ENCODE measurements around the gene ASIC3. TPM values are rescaled to one million over a fixed set of nuclear protein-coding genes. Genes with fewer than 3 reads are reported as not detected.
"Not testable (repeated sequence)": the region's sequence is repeated elsewhere in the genome, so short reads cannot be mapped to it uniquely, and the experiment has no call there.

Gene ASIC3
- total RNA-seq, 1 experiment from 2014 or later = 0.76 TPM

DNA sequence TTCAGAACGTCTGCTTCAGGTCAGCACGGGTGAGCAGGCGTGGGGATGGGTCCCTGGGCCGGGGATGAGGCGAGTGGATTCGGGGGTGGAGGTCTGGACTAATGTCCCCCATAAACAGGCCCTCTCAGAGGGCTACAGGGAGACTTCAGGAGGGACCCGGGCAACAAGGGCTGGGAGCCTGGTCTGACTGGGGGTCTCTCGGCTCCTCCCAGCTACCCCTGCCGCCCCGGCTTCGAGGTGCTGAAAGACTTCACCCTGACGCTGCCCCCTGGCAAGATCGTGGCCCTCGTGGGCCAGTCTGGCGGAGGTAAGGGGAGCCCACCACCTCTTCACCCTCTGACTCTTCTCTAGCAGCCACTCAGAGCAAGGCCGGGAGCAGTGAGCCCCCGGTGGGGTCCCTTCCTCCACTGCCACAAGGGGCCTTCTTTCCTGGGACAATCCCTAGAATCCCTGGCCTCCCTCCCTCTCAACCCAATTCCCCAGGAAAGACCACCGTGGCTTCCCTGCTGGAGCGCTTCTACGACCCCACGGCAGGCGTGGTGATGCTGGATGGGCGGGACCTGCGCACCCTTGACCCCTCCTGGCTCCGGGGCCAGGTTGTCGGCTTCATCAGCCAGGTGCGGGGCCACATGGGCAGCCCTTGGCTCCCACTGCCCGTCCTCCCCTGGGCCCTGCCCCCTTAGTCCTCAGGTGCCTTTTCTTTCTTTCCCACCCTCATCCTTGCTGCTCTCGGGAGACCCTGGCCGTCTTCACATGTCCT, 7.5 kb upstream of the ASIC3 start:
- Histone ChIP-seq H3K36me3 (no peaks in the 10 kb centered on the region), H3K27me3 (no peaks in the 10 kb centered on the region), H3K9me3 (no peaks in the 10 kb centered on the region), H3K4me3 (no peak overlapping the region)
- no peak for DNase-seq

- not testable (repeated sequence) for DNase-seq, H3K36me3 ChIP-seq, H3K9me3 ChIP-seq, H3K27me3 ChIP-seq, H3K4me3 ChIP-seq
Measured at GRCh38 chr7:151043449-151043848, 4.9 kb upstream of the ASIC3 start.

DNA sequence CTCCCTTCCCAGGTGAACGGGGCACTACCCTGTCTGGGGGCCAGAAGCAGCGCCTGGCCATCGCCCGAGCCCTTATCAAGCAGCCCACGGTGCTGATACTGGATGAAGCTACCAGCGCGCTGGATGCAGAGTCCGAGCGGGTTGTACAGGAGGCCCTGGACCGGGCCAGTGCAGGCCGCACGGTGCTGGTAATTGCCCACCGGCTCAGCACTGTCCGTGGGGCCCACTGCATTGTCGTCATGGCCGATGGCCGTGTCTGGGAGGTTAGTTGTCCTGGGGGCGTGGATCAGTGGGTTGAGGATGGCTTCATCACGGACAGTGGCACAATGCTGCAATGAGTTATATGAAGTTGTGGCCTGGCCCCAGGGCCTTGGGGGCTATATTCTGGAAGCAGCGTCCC, 4.4 kb upstream of the ASIC3 start:
- Histone ChIP-seq H3K9me3 (no peaks in the 10 kb centered on the region), H3K36me3 (no peaks in the 10 kb centered on the region), H3K4me3 (no peak overlapping the region), H3K27me3 (no peaks in the 10 kb centered on the region)
- no peak for DNase-seq

- Histone ChIP-seq H3K36me3 (no peaks in the 10 kb centered on the region), H3K9me3 (no peaks in the 10 kb centered on the region), H3K4me3 (no peak overlapping the region), H3K27me3 (no peaks in the 10 kb centered on the region)
- DNase-seq = no peak
Measured at GRCh38 chr7:151045262-151045661, 3.1 kb upstream of the ASIC3 start.

DNA sequence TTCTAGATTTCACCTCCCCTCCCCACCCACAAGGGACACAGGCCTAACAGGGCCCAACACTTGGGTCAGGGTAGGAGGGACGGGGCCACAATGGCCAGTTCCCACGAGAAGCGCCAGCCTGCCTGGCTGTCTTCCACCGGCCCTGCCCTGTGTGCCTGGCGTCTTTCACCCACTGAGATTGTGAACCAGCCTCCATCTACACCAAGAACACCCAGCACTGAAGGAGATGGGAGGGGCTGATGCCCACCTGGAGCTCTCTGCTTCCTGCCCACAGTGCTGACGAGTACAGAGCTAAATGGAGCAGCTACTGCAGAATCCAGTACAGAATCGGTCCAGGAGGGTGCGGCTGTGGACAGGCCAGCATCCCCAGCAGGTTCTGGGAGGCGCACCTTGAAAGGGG, 2.4 kb upstream of the ASIC3 start:
- no peaks in the 10 kb centered on the region for H3K36me3 ChIP-seq
- DNase-seq = no peak
- H3K9me3 ChIP-seq = no peaks in the 10 kb centered on the region
- H3K27me3 ChIP-seq = no peaks in the 10 kb centered on the region
- no peak overlapping the region for H3K4me3 ChIP-seq

DNA sequence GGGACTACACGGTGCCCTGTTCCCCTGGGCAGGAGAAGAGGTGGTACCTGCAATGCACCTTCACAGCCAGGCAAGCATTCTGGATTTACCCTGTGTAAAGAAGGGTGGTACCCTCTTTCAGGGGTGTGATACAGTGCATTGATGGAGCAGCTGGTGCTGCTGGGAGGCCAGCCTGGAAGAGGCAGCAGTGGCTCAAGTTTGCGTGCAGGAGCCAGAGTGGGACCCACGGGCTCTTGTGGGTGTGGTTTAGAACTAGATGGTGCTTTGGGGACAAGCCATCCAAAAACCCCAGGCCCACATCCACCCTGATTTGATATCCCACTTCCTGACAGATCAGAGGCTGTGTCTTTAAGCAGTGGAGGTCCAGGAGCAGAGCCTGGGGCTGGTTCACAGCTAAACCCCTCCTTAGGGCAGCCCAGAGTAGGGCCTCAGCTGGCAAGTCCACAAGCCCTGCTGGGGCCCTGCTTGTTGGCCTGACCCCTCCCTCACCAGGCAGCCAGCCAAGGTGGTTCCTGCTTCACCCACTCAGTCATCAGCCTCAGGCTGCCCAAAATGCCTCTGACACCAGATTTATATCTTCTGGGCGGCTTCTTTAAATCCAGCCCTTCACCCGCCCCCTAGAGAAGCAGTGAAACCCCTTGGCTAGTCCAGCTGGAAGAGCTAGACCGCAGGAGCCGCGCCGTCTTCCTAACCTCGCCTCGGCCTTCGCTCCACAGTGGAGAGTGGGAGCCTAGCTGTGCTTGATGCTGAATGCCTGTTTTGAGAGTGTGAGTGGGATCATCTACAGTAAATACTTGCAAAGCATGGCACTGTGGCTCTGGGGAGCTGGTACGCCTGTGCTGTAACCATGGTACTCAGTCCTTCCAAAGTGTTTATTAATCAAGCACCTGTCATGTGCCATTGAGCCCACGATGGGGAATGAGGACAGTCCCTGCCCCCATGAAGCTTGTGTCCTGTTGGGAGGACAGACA, 1.4 kb upstream of the ASIC3 start:
- peak; percentile 83 for DNase-seq
- Histone ChIP-seq H3K27me3 (no peaks in the 10 kb centered on the region), H3K4me3 (no peak overlapping the region), H3K9me3 (no peaks in the 10 kb centered on the region), H3K36me3 (no peaks in the 10 kb centered on the region)

- H3K4me3 ChIP-seq = no peak overlapping the region
- no peak for DNase-seq
- no peaks in the 10 kb centered on the region for H3K36me3 ChIP-seq
- no peaks in the 10 kb centered on the region for H3K9me3 ChIP-seq
- H3K27me3 ChIP-seq = no peaks in the 10 kb centered on the region
Measured at GRCh38 chr7:151048911-151049463, 656 bp downstream of the ASIC3 start.

DNA sequence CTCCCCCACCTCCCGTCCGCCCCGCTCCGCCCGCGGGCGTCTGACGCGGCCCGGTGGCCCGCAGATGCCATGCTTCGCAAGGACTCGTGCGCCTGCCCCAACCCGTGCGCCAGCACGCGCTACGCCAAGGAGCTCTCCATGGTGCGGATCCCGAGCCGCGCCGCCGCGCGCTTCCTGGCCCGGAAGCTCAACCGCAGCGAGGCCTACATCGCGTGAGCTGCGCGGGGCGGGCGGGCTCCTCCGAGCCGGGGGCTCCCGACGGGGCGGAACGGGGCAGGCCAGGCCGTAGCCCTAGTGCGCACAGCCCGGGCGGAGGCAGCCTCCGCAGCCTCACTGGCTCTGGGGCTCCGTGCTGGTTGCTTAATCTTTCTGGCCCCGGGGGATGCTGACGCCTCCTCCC, 2.8 kb downstream of the ASIC3 start:
- no peak for DNase-seq
- Histone ChIP-seq H3K27me3 (no peaks in the 10 kb centered on the region), H3K9me3 (no peaks in the 10 kb centered on the region), H3K36me3 (no peaks in the 10 kb centered on the region), H3K4me3 (no peak overlapping the region)

- Histone ChIP-seq H3K4me3 (no peak overlapping the region), H3K27me3 (no peaks in the 10 kb centered on the region), H3K36me3 (no peaks in the 10 kb centered on the region), H3K9me3 (no peaks in the 10 kb centered on the region)
- DNase-seq = no peak
Measured at GRCh38 chr7:151053096-151053495, 4.8 kb downstream of the ASIC3 start.

GRCh38 chr7:151053751-151054150, 5.4 kb downstream of the ASIC3 start:
- H3K4me3 ChIP-seq = no peak overlapping the region
- no peak for DNase-seq
- H3K36me3 ChIP-seq = no peaks in the 10 kb centered on the region
- no peaks in the 10 kb centered on the region for H3K9me3 ChIP-seq
- H3K27me3 ChIP-seq = no peaks in the 10 kb centered on the region

DNA sequence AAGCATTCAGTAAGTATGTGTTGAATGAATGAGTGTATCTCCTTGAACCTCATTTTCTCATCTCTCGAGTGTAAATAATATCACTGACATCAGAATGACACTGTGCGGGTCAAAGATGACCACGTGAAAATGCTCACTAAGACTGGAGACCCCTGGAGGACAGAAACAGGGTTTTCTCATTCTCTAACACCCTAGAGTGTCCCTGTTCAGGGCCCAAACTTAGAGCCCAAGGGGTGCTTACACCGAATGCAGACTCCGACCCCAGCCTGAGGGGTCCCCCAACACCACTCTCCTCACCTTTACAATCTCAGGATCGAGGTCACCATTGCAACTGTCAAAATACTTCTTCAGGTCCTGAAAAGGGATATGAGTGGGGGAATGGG, 7.9 kb downstream of the ASIC3 start:
- no peak for DNase-seq
- Histone ChIP-seq H3K27me3 (no peaks in the 10 kb centered on the region), H3K4me3 (no peak overlapping the region), H3K9me3 (no peaks in the 10 kb centered on the region), H3K36me3 (no peaks in the 10 kb centered on the region)

DNA sequence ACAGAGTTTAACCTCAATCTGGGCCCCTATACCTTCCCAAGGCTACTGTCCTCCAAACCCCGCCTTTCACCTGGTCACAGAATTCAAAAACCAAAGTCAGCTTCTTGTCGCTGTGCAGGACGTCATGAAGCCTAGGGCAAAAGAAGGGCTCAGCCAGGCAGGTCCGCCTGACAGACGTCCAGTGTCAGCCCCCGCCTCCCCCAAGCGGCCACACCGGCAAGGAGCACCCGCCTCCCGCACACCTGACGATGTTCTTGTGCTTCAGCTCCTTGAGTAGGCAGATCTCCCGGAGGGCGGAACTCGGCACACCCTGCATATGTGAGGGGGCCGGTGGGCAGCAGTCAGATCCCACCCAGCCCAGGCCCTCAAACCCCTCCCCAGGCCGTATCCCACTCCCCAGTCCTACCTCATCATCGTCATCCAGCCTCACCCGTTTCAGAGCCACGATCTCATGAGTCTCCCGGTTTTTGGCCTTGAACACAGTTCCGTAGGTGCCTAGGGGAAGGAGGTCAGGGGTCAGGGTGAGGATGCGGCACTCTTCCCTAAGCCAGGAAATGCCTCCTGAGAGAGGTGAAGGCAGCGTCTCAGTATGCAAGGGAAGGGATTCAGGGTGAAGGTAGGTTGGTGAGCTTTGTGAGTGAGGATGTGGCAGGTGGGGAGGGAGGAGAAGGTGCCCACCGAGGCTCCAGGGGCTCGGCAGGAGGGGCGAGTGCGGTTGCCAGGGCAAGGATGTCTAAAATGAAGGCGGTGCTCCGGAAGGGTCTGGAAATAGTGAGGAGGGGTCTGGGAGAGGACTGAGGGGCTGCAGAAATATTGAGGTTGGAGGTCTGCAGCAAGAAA, 8.6 kb downstream of the ASIC3 start:
- H3K9me3 ChIP-seq = no peaks in the 10 kb centered on the region
- peak overlapping the region; percentile 67 for H3K4me3 ChIP-seq
- no peak for DNase-seq
- no peaks in the 10 kb centered on the region for H3K36me3 ChIP-seq
- no peaks in the 10 kb centered on the region for H3K27me3 ChIP-seq

DNA sequence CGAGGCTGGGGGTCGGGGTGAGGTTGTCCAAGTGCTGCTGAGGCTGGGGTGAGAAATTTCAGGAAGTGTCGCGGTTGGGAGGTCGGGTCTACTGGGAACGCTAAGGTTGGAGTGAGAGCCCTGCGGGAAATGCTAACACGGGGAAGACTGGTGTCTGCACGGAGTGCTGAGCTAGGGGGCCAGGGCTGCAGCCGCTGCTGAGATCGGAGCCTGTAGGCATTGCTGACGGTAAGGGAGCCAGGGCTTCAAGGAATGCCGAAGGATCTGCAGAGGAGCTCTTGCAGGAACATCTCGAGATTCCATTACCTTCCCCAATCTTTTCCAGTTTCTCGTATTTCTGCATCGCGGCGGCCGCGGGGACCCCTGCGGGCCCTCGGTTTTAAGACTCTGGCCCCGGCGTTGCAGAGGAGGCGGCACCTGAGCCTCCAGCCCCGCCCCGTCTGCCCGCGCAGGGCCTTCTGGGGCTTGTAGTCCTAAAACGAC, 9.2 kb downstream of the ASIC3 start, which contains the start of gene CDK5:
Gene CDK5, minus strand, starts transcription at position 392 of the 483 bp plus-strand sequence. Its CDS starts 49 bp downstream, at position 343.
- DNase-seq = no peak
- H3K9me3 ChIP-seq = no peaks in the 10 kb centered on the region
- peak within 1 kb of the TSS; percentile 67 for H3K4me3 ChIP-seq
- no peaks in the 10 kb centered on the region for H3K27me3 ChIP-seq
- no peaks in the 10 kb centered on the region for H3K36me3 ChIP-seq

DNA sequence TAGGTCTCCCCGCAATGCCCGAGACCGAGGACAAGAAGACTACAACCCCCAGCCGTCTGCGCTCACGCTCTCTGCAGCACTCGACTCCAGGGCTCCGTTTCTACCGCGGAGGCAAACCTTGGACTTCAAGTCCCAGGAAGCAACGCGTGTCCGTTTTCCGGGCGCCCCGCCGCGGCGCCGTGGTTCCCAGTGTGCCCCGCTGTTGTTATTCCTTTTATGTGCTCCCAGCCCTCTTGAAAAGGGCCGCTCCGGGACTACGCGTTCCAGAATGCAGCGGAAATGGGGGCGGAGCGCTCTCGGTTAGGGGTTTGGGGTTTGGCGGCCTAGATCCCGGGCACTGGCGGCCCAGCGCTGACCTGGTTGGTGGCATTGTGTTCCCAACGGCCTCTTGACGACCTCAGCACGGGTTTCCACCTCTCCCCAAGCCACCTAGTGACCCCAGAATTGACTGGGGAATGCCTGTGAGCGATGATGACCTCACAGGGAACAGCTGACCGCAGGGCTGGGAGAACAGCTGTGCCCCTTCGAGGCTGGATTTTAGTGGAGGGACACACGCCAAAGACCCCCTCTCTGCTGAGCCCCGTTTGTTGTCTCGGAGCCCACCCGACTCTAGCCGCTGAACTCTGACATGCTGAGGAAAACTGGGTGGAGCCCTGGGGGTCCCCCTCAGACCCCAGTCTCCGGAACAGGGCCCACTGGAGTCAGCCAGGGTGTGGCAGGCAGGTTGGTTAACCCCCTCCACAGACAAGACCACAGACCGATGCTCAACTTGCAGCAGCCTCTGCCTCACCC, 9.9 kb downstream of the ASIC3 start:
- H3K9me3 ChIP-seq = no peaks in the 10 kb centered on the region
- H3K36me3 ChIP-seq = no peaks in the 10 kb centered on the region
- no peaks in the 10 kb centered on the region for H3K27me3 ChIP-seq
- peak overlapping the region; percentile 67 for H3K4me3 ChIP-seq
- DNase-seq = peak; percentile 97

- no peak for DNase-seq
- H3K9me3 ChIP-seq = no peaks in the 10 kb centered on the region
Measured at GRCh38 chr7:151058781-151059366, 10.5 kb downstream of the ASIC3 start.

More at GRCh38 chr7:151058781-151059366, 10.5 kb downstream of the ASIC3 start:
- Histone ChIP-seq H3K36me3 (no peaks in the 10 kb centered on the region), H3K27me3 (no peaks in the 10 kb centered on the region), H3K4me3 (peak overlapping the region; percentile 67)

All from MG63 (cell line).